RWPE1 (cell line): ENCODE measurements around the gene SCMH1.

ENCODE experiments used
- CTCF ChIA-PET: fragments of 350-600 bp; sonication (Branson Sonifier 250); formaldehyde crosslinking; extraction: SDS; loops from one replicate; lab custom pipeline; 2021; lab: Yijun Ruan, JAX
- POLR2A ChIA-PET: fragments of 400-600 bp; formaldehyde crosslinking; extraction: SDS; loops from one replicate; lab custom pipeline; 2020; ENCODE audit warnings: antibody characterized with exemption; ENCODE audit not compliant: low non-redundant PET; lab: Yijun Ruan, JAX
- DNase-seq: peaks from one replicate; pipeline ENCODE4 v3.0.0; 2012; ENCODE audit warnings: low spot score
- H3K27ac ChIP-seq: fragments of 450-650 bp; 2 replicates; pipeline ENCODE4 v1.5.1; 2017
- CTCF ChIP-seq: fragments of 450-650 bp; conservative IDR thresholded peaks from 2 replicates; pipeline ENCODE4 v1.5.1; 2017; ENCODE audit warnings: low read depth, mild to moderate bottlenecking

SCMH1 gene

GRCh38 chr1:41037116-41037903, 204.8 kb downstream of the SCMH1 start:
- no peak for TF ChIP-seq CTCF
- CTCF ChIA-PET, result interaction anchor here (0.6 kb wide), 2 partner anchors 383 to 396 kb away, joined by 4 to 5 read pairs; no protein-coding TSS in a partner anchor
- DNase-seq, result no peak
- POLR2A ChIA-PET, result no interaction called here
- H3K27ac ChIP-seq, result no peak overlapping the region

GRCh38 chr1:41033272-41033671, 208.8 kb downstream of the SCMH1 start:
- no peak for DNase-seq
- no peak overlapping the region for H3K27ac ChIP-seq
- CTCF ChIA-PET, result no interaction called here
- TF ChIP-seq CTCF, result no peak
- POLR2A ChIA-PET, result no interaction called here

- H3K27ac ChIP-seq, result no peak overlapping the region
- POLR2A ChIA-PET, result no interaction called here
- no peak for TF ChIP-seq CTCF
- CTCF ChIA-PET, result no interaction called here
- no peak for DNase-seq
Measured at GRCh38 chr1:41032147-41032546, 210.0 kb downstream of the SCMH1 start.

GRCh38 chr1:41030872-41031616, 211.1 kb downstream of the SCMH1 start:
- no peak for TF ChIP-seq CTCF
- H3K27ac ChIP-seq, result no peak overlapping the region
- POLR2A ChIA-PET, result no interaction called here
- DNase-seq, result no peak
- CTCF ChIA-PET, result no interaction called here

- CTCF ChIA-PET, result interaction anchor here (0.7 kb wide), 1 partner anchor 78 kb away, joined by 3 read pairs; no protein-coding TSS in a partner anchor
- H3K27ac ChIP-seq, result peak overlapping the region; percentile 6
- DNase-seq, result no peak
- no peak for TF ChIP-seq CTCF
- POLR2A ChIA-PET, result no interaction called here
Measured at GRCh38 chr1:41028034-41028642, 214.0 kb downstream of the SCMH1 start.
